ENCODE measurements around the gene SH3GL1. TPM values are rescaled to one million over a fixed set of nuclear protein-coding genes. Genes with fewer than 3 reads are reported as not detected.

Gene SH3GL1
- total RNA-seq (2014; rRNA removed; shearing (Covaris generic)) = 79.5 and 85.0 TPM in 2 replicates

GRCh38 chr19:4400135-4400936, at the start of gene SH3GL1:
Gene SH3GL1, minus strand, starts transcription at chr19:4400547. Its CDS starts 179 bp downstream, at chr19:4400368.

GRCh38 chr19:4402171-4403004, 2.0 kb upstream of the SH3GL1 start, which contains the start of gene CHAF1A:
Gene CHAF1A, plus strand, starts transcription at chr19:4402640. Its CDS starts 123 bp downstream, at chr19:4402763.

GRCh38 chr19:4343370-4344307, 56.7 kb downstream of the SH3GL1 start, which contains the start of gene MPND:
Gene MPND, plus strand, starts transcription at chr19:4343562. Its CDS starts 32 bp downstream, at chr19:4343594.

GRCh38 chr19:4338441-4339355, 61.6 kb downstream of the SH3GL1 start, which contains the start of gene STAP2:
Gene STAP2, minus strand, starts transcription at chr19:4338827. Its CDS starts 74 bp downstream, at chr19:4338753.

Small RNA genes within 50 kb of the gene (small RNA-seq; reads per million reads assigned to genes)
- not detected for gene MIR4746

Other genes starting within 250 kb of the SH3GL1 start
- not detected in 2 replicates for gene CREB3L3, start 246.9 kb downstream of the SH3GL1 start, total RNA-seq (2014; rRNA removed; shearing (Covaris generic))
- gene SIRT6, start 218.0 kb downstream of the SH3GL1 start, total RNA-seq (2014; rRNA removed; shearing (Covaris generic)) = 26.9 and 28.0 TPM in 2 replicates
- gene ANKRD24, start 217.9 kb downstream of the SH3GL1 start, total RNA-seq (2014; rRNA removed; shearing (Covaris generic)) = 0.49 and 0.80 TPM in 2 replicates
- 1.8 and 4.5 TPM in 2 replicates for gene EBI3, start 171.0 kb downstream of the SH3GL1 start, total RNA-seq (2014; rRNA removed; shearing (Covaris generic))
- 48.2 and 48.4 TPM in 2 replicates for gene YJU2, start 153.5 kb downstream of the SH3GL1 start, total RNA-seq (2014; rRNA removed; shearing (Covaris generic))
- not detected in 2 replicates for gene SHD, start 121.3 kb downstream of the SH3GL1 start, total RNA-seq (2014; rRNA removed; shearing (Covaris generic))
- not detected in 2 replicates for gene TMIGD2, start 98.2 kb downstream of the SH3GL1 start, total RNA-seq (2014; rRNA removed; shearing (Covaris generic))
- 46.5 and 48.8 TPM in 2 replicates for gene FSD1, start 95.9 kb downstream of the SH3GL1 start, total RNA-seq (2014; rRNA removed; shearing (Covaris generic))
- 7.2 and 7.9 TPM in 2 replicates for gene STAP2, start 61.7 kb downstream of the SH3GL1 start, total RNA-seq (2014; rRNA removed; shearing (Covaris generic))
- 5.1 and 7.1 TPM in 2 replicates for gene MPND, start 57.0 kb downstream of the SH3GL1 start, total RNA-seq (2014; rRNA removed; shearing (Covaris generic))
- 65.7 and 78.7 TPM in 2 replicates for gene CHAF1A, start 2.1 kb upstream of the SH3GL1 start, total RNA-seq (2014; rRNA removed; shearing (Covaris generic))
- gene UBXN6, start 57.2 kb upstream of the SH3GL1 start, total RNA-seq (2014; rRNA removed; shearing (Covaris generic)) = 80.4 and 87.6 TPM in 2 replicates
- 75.7 and 79.9 TPM in 2 replicates for gene HDGFL2, start 71.8 kb upstream of the SH3GL1 start, total RNA-seq (2014; rRNA removed; shearing (Covaris generic))
- gene PLIN4, start 117.9 kb upstream of the SH3GL1 start, total RNA-seq (2014; rRNA removed; shearing (Covaris generic)) = 3.9 and 4.1 TPM in 2 replicates
- gene PLIN5, start 134.7 kb upstream of the SH3GL1 start, total RNA-seq (2014; rRNA removed; shearing (Covaris generic)) = 0.15 and 1.4 TPM in 2 replicates
- 0.11 TPM in 1 of 2 replicates, not detected in the other for gene LRG1, start 139.5 kb upstream of the SH3GL1 start, total RNA-seq (2014; rRNA removed; shearing (Covaris generic))
- 27.4 and 35.0 TPM in 2 replicates for gene SEMA6B, start 159.1 kb upstream of the SH3GL1 start, total RNA-seq (2014; rRNA removed; shearing (Covaris generic))
- gene TNFAIP8L1, start 239.0 kb upstream of the SH3GL1 start, total RNA-seq (2014; rRNA removed; shearing (Covaris generic)) = 4.6 and 5.2 TPM in 2 replicates

All from A375 (cell line).